IMR-90 (cell line): ENCODE data around the gene PAPSS1. TPM values are rescaled to one million over a fixed set of nuclear protein-coding genes. Genes with fewer than 3 reads are reported as not detected.

ENCODE experiments used
- ATAC-seq: fragments of 200-7000 bp; cut with Tn5 transposase; 2 replicates; pipeline ENCODE4 v1.9.1; 2020; ENCODE audit warnings: low read depth, mild to moderate bottlenecking, moderate library complexity
- BruUV-seq: library from RNA; stranded (reverse); fragments of 400-500 nt; replicated peaks from 2 replicates; lab custom pipeline; 2021; lab: Mats Ljungman, UMichigan
- CTCF ChIA-PET: fragments of 300-600 bp; formaldehyde crosslinking; extraction: SDS; loops from one replicate; lab custom pipeline; 2021; ENCODE audit warnings: antibody characterized with exemption; lab: Yijun Ruan, JAX
- POLR2A ChIA-PET: fragments of 300-600 bp; sonication (Branson Sonifier 250); formaldehyde crosslinking; loops from one replicate; lab custom pipeline; 2022; ENCODE audit warnings: antibody characterized with exemption; ENCODE audit not compliant: unreplicated experiment; lab: Charles Lee
- DNase-seq: peaks from one replicate; pipeline ENCODE4 v3.0.0; 2013
- H2AFZ ChIP-seq: replicated peaks from 2 replicates; pipeline ENCODE3; 2013; ENCODE audit warnings: low read length, mild to moderate bottlenecking; ENCODE audit not compliant: poor library complexity
- H2AK5ac ChIP-seq: 2 replicates; pipeline ENCODE4 v1.6.1; 2013; ENCODE audit warnings: low read depth, low read length, inconsistent platforms
- H2AK9ac ChIP-seq: replicated peaks from 2 replicates; pipeline ENCODE3; 2013; ENCODE audit warnings: mild to moderate bottlenecking, low read depth, low read length, moderate library complexity; ENCODE audit not compliant: poor library complexity
- H2BK120ac ChIP-seq: 2 replicates; pipeline ENCODE4 v1.6.1; 2013; ENCODE audit warnings: low read depth, low read length, inconsistent platforms
- H2BK15ac ChIP-seq: 3 replicates; pipeline ENCODE4 v1.6.1; 2013; ENCODE audit warnings: low read depth, low read length, inconsistent platforms
- H2BK20ac ChIP-seq: 2 replicates; pipeline ENCODE4 v1.6.1; 2013; ENCODE audit warnings: low read depth, mild to moderate bottlenecking, inconsistent platforms, low read length, moderate library complexity
- H2BK5ac ChIP-seq: 2 replicates; pipeline ENCODE4 v1.6.1; 2013; ENCODE audit warnings: mild to moderate bottlenecking, low read depth, low read length, inconsistent platforms; ENCODE audit not compliant: poor library complexity, severe bottlenecking
- H3K14ac ChIP-seq: replicated peaks from 2 replicates; pipeline ENCODE4 v1.6.1; 2013; ENCODE audit warnings: low read depth, low read length, inconsistent platforms
- H3K18ac ChIP-seq: 2 replicates; pipeline ENCODE4 v1.6.1; 2013; ENCODE audit warnings: low read depth, low read length, control low read depth
- H3K23ac ChIP-seq: 2 replicates; pipeline ENCODE4 v1.6.1; 2013; ENCODE audit warnings: low read depth, low read length, inconsistent platforms
- H3K27ac ChIP-seq: 2 replicates; pipeline ENCODE4 v1.5.1; 2013; ENCODE audit warnings: mild to moderate bottlenecking, control low read depth, low read length; ENCODE audit not compliant: insufficient read depth
- H3K27me3 ChIP-seq: 2 replicates; pipeline ENCODE4 v1.6.1; 2013; ENCODE audit warnings: low read length; ENCODE audit not compliant: control insufficient read depth, insufficient read depth
- H3K36me3 ChIP-seq: 2 replicates; pipeline ENCODE4 v1.6.1; 2013; ENCODE audit warnings: low read length, mixed read lengths; ENCODE audit not compliant: control insufficient read depth, insufficient read depth
- H3K4ac ChIP-seq: 2 replicates; pipeline ENCODE4 v1.6.1; 2013; ENCODE audit warnings: low read depth, low read length, inconsistent platforms
- H3K4me1 ChIP-seq: 2 replicates; pipeline ENCODE4 v1.6.1; 2013; ENCODE audit warnings: low read length, mixed read lengths; ENCODE audit not compliant: control insufficient read depth, insufficient read depth
- H3K4me2 ChIP-seq: 2 replicates; pipeline ENCODE4 v1.6.1; 2013; ENCODE audit warnings: low read depth, mild to moderate bottlenecking, control low read depth, low read length, moderate library complexity
- H3K4me3 ChIP-seq: 2 replicates; pipeline ENCODE4 v1.5.1; 2013; ENCODE audit warnings: low read depth, mild to moderate bottlenecking, control low read depth, low read length, moderate library complexity; ENCODE audit not compliant: insufficient read depth
- H3K56ac ChIP-seq: 2 replicates; pipeline ENCODE4 v1.6.1; 2013; ENCODE audit warnings: low read length, inconsistent platforms; ENCODE audit not compliant: insufficient read depth; ENCODE audit errors: extremely low read depth
- H3K79me1 ChIP-seq, 2 experiments: 2 replicates each; pipeline ENCODE4 v1.6.1; 2013; ENCODE audit warnings: low read length in 2 of 2, inconsistent platforms in 1 of 2, low read depth in 1 of 2
- H3K9ac ChIP-seq: 2 replicates; pipeline ENCODE4 v1.6.1; 2013; ENCODE audit warnings: low read depth, low read length, control low read depth
- H3K9me1 ChIP-seq: 2 replicates; pipeline ENCODE4 v1.6.1; 2013; ENCODE audit warnings: low read length, inconsistent platforms; ENCODE audit not compliant: insufficient read depth
- H3K9me3 ChIP-seq: 2 replicates; pipeline ENCODE4 v1.6.1; 2013; ENCODE audit warnings: low read length; ENCODE audit not compliant: control insufficient read depth, insufficient read depth
- H4K20me1 ChIP-seq: 2 replicates; pipeline ENCODE4 v1.6.1; 2013; ENCODE audit warnings: low read length, inconsistent platforms; ENCODE audit not compliant: insufficient read depth
- H4K5ac ChIP-seq: 2 replicates; pipeline ENCODE4 v1.6.1; 2013; ENCODE audit warnings: mild to moderate bottlenecking, low read depth, low read length, control low read depth
- H4K8ac ChIP-seq, 2 experiments: 2 replicates each; pipeline ENCODE4 v1.6.1; 2013; ENCODE audit warnings: low read depth in 2 of 2, low read length in 2 of 2, control low read depth in 1 of 2, inconsistent platforms in 1 of 2
- H4K91ac ChIP-seq: 2 replicates; pipeline ENCODE4 v1.6.1; 2013; ENCODE audit warnings: low read depth, low read length, inconsistent platforms; ENCODE audit not compliant: insufficient read depth
- BHLHE40 ChIP-seq: fragments of 150-350 bp; IDR thresholded peaks from 2 replicates; pipeline ENCODE4 v1.6.1; 2016; ENCODE audit warnings: mild to moderate bottlenecking, low read depth, low read length
- CEBPB ChIP-seq: IDR thresholded peaks from 2 replicates; pipeline ENCODE4 v1.6.1; 2012; ENCODE audit warnings: low read depth, low read length, improper control_type of control experiment
- MAFK ChIP-seq: IDR thresholded peaks from 2 replicates; pipeline ENCODE4 v1.6.1; 2012; ENCODE audit warnings: low read depth, low read length, improper control_type of control experiment
- MAZ ChIP-seq: IDR thresholded peaks from 2 replicates; pipeline ENCODE4 v1.6.1; 2012; ENCODE audit warnings: low read depth, mild to moderate bottlenecking, low read length, improper control_type of control experiment, moderate library complexity, borderline replicate concordance
- RFX5 ChIP-seq: IDR thresholded peaks from 2 replicates; pipeline ENCODE4 v1.8.0; 2012; ENCODE audit warnings: low read depth, mild to moderate bottlenecking, low read length, moderate library complexity
- dilution Hi-C: fragments of 300-500 bp; cut with HindIII; formaldehyde crosslinking; loops from one replicate; pipeline ENCODE4 v1.14.3; 2018; ENCODE audit warnings: low sequenced_read_pairs; ENCODE audit not compliant: unreplicated experiment
- in situ Hi-C: fragments of 300-500 bp; cut with MboI; formaldehyde crosslinking; loops from 3 replicates; pipeline ENCODE4 v1.14.3; 2019; ENCODE audit warnings: low sequenced_read_pairs, inconsistent platforms, mixed read lengths
- intact Hi-C: fragments of 100-400 bp; cut with micrococcal nuclease; formaldehyde crosslinking; loops from 2 replicates; pipeline ENCODE4 v1.10.0; 2022
- polyA plus RNA-seq, 3 experiments: library from polyadenylated mRNA; depleted of rRNA; stranded (reverse); fragments of >200 nt; gene quantifications; 2 replicates each; pipeline ENCODE4 v1.2.3, GENCODE V29; 2012; ENCODE audit warnings: low replicate concordance in 1 of 3
- total RNA-seq: library from RNA; depleted of rRNA; stranded (reverse); fragments of >200 nt; gene quantifications from 2 replicates; pipeline ENCODE4 v1.2.3, GENCODE V29; 2012
- TF ChIP-seq, protein P1 (sequence below): conservative IDR thresholded peaks from 2 replicates; pipeline ENCODE4 v1.5.1; 2012; ENCODE audit warnings: mild to moderate bottlenecking, low read depth, low read length, improper control_type of control experiment

PAPSS1 gene
- total and polyA plus RNA-seq, 2 of the 4 experiments (the other 2 are of a cell fraction): 71.8 to 82.8 TPM

DNA sequence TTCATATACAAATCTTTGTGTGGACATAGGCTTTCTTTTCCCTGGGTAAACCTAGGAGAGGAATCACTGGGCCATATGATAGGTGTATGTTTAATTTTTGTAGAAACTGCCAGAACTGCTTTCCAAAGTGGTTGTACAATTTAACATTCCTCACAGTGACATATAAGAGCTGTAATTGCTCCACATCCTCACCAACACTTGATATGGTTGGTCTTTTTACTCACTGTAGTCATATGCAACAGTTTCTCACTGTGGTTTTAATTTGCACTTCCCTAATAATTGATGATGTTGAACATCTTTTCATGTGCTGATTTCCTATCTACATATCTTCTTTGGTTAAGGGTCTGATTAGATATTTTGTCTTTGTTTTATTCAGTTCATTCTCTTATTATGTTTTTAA, 24.5 kb upstream of the PAPSS1 start:
- no peak for ATAC-seq
- Histone ChIP-seq H2BK20ac (no peak overlapping the region), H3K27me3 (peaks cover 9% of the 10 kb centered on the region), H2AK9ac (no peak overlapping the region), H3K23ac (no peak overlapping the region), H2AFZ (no peak overlapping the region), H3K4ac (no peak overlapping the region), H3K9ac (no peak overlapping the region), H2BK15ac (no peak overlapping the region), H4K91ac (no peak overlapping the region), H3K9me3 (no peaks in the 10 kb centered on the region), H3K36me3 (no peaks in the 10 kb centered on the region), H2BK120ac (no peak overlapping the region), H3K4me3 (no peak overlapping the region), H4K8ac (no peak overlapping the region), H3K4me2 (no peak overlapping the region), H3K18ac (no peak overlapping the region), H3K56ac (no peak overlapping the region), H3K79me1 (no peaks in the 10 kb centered on the region), H3K14ac (no peak overlapping the region), H2BK5ac (no peak overlapping the region), H2AK5ac (no peak overlapping the region), H4K5ac (no peak overlapping the region), H3K4me1 (peaks cover 8% of the 10 kb centered on the region), H3K27ac (no peak overlapping the region), H4K20me1 (no peaks in the 10 kb centered on the region), H3K9me1 (no peaks in the 10 kb centered on the region)
- dilution Hi-C loops: no loop called here
- BruUV-seq: no TSS peak
- in situ Hi-C loops: no loop called here
- no peak for DNase-seq
- ChIA-PET CTCF (no interaction called here), POLR2A (no interaction called here)
- TF ChIP-seq, protein P1, sequence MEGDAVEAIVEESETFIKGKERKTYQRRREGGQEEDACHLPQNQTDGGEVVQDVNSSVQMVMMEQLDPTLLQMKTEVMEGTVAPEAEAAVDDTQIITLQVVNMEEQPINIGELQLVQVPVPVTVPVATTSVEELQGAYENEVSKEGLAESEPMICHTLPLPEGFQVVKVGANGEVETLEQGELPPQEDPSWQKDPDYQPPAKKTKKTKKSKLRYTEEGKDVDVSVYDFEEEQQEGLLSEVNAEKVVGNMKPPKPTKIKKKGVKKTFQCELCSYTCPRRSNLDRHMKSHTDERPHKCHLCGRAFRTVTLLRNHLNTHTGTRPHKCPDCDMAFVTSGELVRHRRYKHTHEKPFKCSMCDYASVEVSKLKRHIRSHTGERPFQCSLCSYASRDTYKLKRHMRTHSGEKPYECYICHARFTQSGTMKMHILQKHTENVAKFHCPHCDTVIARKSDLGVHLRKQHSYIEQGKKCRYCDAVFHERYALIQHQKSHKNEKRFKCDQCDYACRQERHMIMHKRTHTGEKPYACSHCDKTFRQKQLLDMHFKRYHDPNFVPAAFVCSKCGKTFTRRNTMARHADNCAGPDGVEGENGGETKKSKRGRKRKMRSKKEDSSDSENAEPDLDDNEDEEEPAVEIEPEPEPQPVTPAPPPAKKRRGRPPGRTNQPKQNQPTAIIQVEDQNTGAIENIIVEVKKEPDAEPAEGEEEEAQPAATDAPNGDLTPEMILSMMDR: no peak
- TF ChIP-seq MAZ (no peak), RFX5 (no peak), MAFK (no peak), BHLHE40 (no peak), CEBPB (no peak)
- intact Hi-C loops: no loop called here
